ENCODE results near the gene MAP4. TPM values are rescaled to one million over a fixed set of nuclear protein-coding genes. Genes with fewer than 3 reads are reported as not detected.

MAP4 gene
- total RNA-seq, 4 donors from 2014 or later: 62.1 to 110 (median 80.3) TPM

GRCh38 chr3:47855461-47856383 is 160.5 kb downstream of the MAP4 start:
- no peak for DNase-seq
- intact Hi-C loops (cut with DNase I): no loop called here
- H3K4me1 ChIP-seq: no peaks in the 10 kb centered on the region
- no peaks in the 10 kb centered on the region for H3K9me3 ChIP-seq
- no peak overlapping the region for H3K27ac ChIP-seq
- peaks cover 28 to 100% (median 44%) of the 10 kb centered on the region in 3 donors for H3K36me3 ChIP-seq
- H3K4me3 ChIP-seq: no peak overlapping the region
- TF ChIP-seq, protein P1, sequence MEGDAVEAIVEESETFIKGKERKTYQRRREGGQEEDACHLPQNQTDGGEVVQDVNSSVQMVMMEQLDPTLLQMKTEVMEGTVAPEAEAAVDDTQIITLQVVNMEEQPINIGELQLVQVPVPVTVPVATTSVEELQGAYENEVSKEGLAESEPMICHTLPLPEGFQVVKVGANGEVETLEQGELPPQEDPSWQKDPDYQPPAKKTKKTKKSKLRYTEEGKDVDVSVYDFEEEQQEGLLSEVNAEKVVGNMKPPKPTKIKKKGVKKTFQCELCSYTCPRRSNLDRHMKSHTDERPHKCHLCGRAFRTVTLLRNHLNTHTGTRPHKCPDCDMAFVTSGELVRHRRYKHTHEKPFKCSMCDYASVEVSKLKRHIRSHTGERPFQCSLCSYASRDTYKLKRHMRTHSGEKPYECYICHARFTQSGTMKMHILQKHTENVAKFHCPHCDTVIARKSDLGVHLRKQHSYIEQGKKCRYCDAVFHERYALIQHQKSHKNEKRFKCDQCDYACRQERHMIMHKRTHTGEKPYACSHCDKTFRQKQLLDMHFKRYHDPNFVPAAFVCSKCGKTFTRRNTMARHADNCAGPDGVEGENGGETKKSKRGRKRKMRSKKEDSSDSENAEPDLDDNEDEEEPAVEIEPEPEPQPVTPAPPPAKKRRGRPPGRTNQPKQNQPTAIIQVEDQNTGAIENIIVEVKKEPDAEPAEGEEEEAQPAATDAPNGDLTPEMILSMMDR (IDR thresholded peaks at IDR 0.05): no peak
- no peak for TF ChIP-seq POLR2A (IDR thresholded peaks at IDR 0.05)
- no peaks in the 10 kb centered on the region for H3K27me3 ChIP-seq
- 88 to 89% methylated on average over 10 to 18 of the region's 21 CpGs for WGBS, 2 donors

GRCh38 chr3:47854720-47855455 is 161.3 kb downstream of the MAP4 start:
- Histone ChIP-seq H3K4me1 (no peaks in the 10 kb centered on the region), H3K4me3 (no peak overlapping the region), H3K27me3 (no peaks in the 10 kb centered on the region), H3K9me3 (no peaks in the 10 kb centered on the region), H3K36me3 (peaks cover 28 to 100% (median 47%) of the 10 kb centered on the region in 3 donors), H3K27ac (no peak overlapping the region)
- TF ChIP-seq POLR2A (IDR thresholded peaks at IDR 0.05): no peak
- TF ChIP-seq, protein P1 (IDR thresholded peaks at IDR 0.05): no peak
- intact Hi-C loops (cut with DNase I): no loop called here
- no peak for DNase-seq
- 90 to 98% methylated on average over 2 to 9 of the region's 14 CpGs for WGBS, 2 donors

GRCh38 chr3:47854267-47854666 is 161.9 kb downstream of the MAP4 start:
- 84 to 93% methylated on average over 7 to 11 of the region's 11 CpGs for WGBS, 2 donors
- DNase-seq: no peak
- Histone ChIP-seq H3K27ac (no peak overlapping the region), H3K4me1 (no peaks in the 10 kb centered on the region), H3K27me3 (no peaks in the 10 kb centered on the region), H3K9me3 (no peaks in the 10 kb centered on the region), H3K36me3 (peaks cover 28 to 100% (median 53%) of the 10 kb centered on the region in 3 donors), H3K4me3 (no peak overlapping the region)
- intact Hi-C loops (cut with DNase I): no loop called here
- TF ChIP-seq, protein P1 (IDR thresholded peaks at IDR 0.05): no peak
- TF ChIP-seq POLR2A (IDR thresholded peaks at IDR 0.05): no peak

- DNase-seq: no peak
- Histone ChIP-seq H3K36me3 (peaks cover 36 to 100% (median 61%) of the 10 kb centered on the region in 3 donors), H3K4me1 (no peaks in the 10 kb centered on the region), H3K27me3 (no peaks in the 10 kb centered on the region), H3K27ac (no peak overlapping the region), H3K4me3 (no peak overlapping the region), H3K9me3 (no peaks in the 10 kb centered on the region)
- TF ChIP-seq, protein P1 (IDR thresholded peaks at IDR 0.05): no peak
- no peak for TF ChIP-seq POLR2A (IDR thresholded peaks at IDR 0.05)
- 84 to 92% methylated on average over 10 to 12 of the region's 36 CpGs for WGBS, 2 donors
- intact Hi-C loops (cut with DNase I): no loop called here
These were observed 163.3 kb downstream of the MAP4 start for GRCh38 chr3:47852604-47853602.

Data from esophagus squamous epithelium (tissue), 5 donors.